ENCODE measurements around the gene RALGAPA1.
A peak's percentile ranks its signal among the peaks of the same experiment; 100 is the strongest.

The RALGAPA1 gene

GRCh38 chr14:35682802-35683201 is 126.3 kb downstream of the RALGAPA1 start:
- Histone ChIP-seq H3K9ac (ENCODE audit: low read length) (no peak overlapping the region), H3K4me3 (ENCODE audit: low read length) (peak overlapping the region; percentile 8; the same call in 1 of the 2 replicates), H3K27me3 (ENCODE audit: low read depth, low read length) (no peaks in the 10 kb centered on the region), H4K20me1 (ENCODE audit: insufficient read depth, low read length) (no peaks in the 10 kb centered on the region), H3K4me1 (ENCODE audit: low read length) (peaks cover 41% of the 10 kb centered on the region), H3K9me3 (ENCODE audit: insufficient read depth, low read length) (no peaks in the 10 kb centered on the region), H2AFZ (ENCODE audit: low read depth, low read length) (no peak overlapping the region), H3K27ac (ENCODE audit: low read length) (peak overlapping the region; percentile 42), H3K79me2 (ENCODE audit: low read length) (no peaks in the 10 kb centered on the region), H3K4me2 (ENCODE audit: low read length) (peak overlapping the region; percentile 43), H3K36me3 (replicated peaks; ENCODE audit: low read depth, low read length) (peaks cover 2% of the 10 kb centered on the region)
- TF ChIP-seq CTCF (IDR thresholded peaks at IDR 0.05; ENCODE audit: low read depth, low read length) (no peak), EZH2phosphoT487 (IDR thresholded peaks at IDR 0.05; ENCODE audit: low read depth) (no peak)

GRCh38 chr14:35678403-35679028 is 130.6 kb downstream of the RALGAPA1 start:
- Histone ChIP-seq H3K4me3 (ENCODE audit: low read length) (no peak overlapping the region), H3K9me3 (ENCODE audit: insufficient read depth, low read length) (no peaks in the 10 kb centered on the region), H3K27me3 (ENCODE audit: low read depth, low read length) (no peaks in the 10 kb centered on the region), H3K9ac (ENCODE audit: low read length) (no peak overlapping the region), H4K20me1 (ENCODE audit: insufficient read depth, low read length) (no peaks in the 10 kb centered on the region), H3K36me3 (replicated peaks; ENCODE audit: low read depth, low read length) (peaks cover 2% of the 10 kb centered on the region), H3K4me1 (ENCODE audit: low read length) (peaks cover 18% of the 10 kb centered on the region), H3K27ac (ENCODE audit: low read length) (no peak overlapping the region), H3K79me2 (ENCODE audit: low read length) (no peaks in the 10 kb centered on the region), H3K4me2 (ENCODE audit: low read length) (no peak overlapping the region), H2AFZ (ENCODE audit: low read depth, low read length) (no peak overlapping the region)
- TF ChIP-seq EZH2phosphoT487 (IDR thresholded peaks at IDR 0.05; ENCODE audit: low read depth) (no peak), CTCF (IDR thresholded peaks at IDR 0.05; ENCODE audit: low read depth, low read length) (no peak)

GRCh38 chr14:35669782-35670181 is 139.3 kb downstream of the RALGAPA1 start:
- Histone ChIP-seq H3K9ac (ENCODE audit: low read length) (no peak overlapping the region), H3K4me3 (ENCODE audit: low read length) (no peak overlapping the region), H3K36me3 (replicated peaks; ENCODE audit: low read depth, low read length) (peaks cover 4% of the 10 kb centered on the region), H3K27me3 (ENCODE audit: low read depth, low read length) (no peaks in the 10 kb centered on the region), H4K20me1 (ENCODE audit: insufficient read depth, low read length) (no peaks in the 10 kb centered on the region), H3K4me1 (ENCODE audit: low read length) (peaks cover 9% of the 10 kb centered on the region), H2AFZ (ENCODE audit: low read depth, low read length) (no peak overlapping the region), H3K27ac (ENCODE audit: low read length) (no peak overlapping the region), H3K79me2 (ENCODE audit: low read length) (no peaks in the 10 kb centered on the region), H3K9me3 (ENCODE audit: insufficient read depth, low read length) (no peaks in the 10 kb centered on the region), H3K4me2 (ENCODE audit: low read length) (no peak overlapping the region)
- TF ChIP-seq CTCF (IDR thresholded peaks at IDR 0.05; ENCODE audit: low read depth, low read length) = no peak
- TF ChIP-seq EZH2phosphoT487 (IDR thresholded peaks at IDR 0.05; ENCODE audit: low read depth) = no peak

GRCh38 chr14:35666429-35667043 is 142.6 kb downstream of the RALGAPA1 start:
- TF ChIP-seq EZH2phosphoT487 (IDR thresholded peaks at IDR 0.05; ENCODE audit: low read depth) = no peak
- no peak for TF ChIP-seq CTCF (IDR thresholded peaks at IDR 0.05; ENCODE audit: low read depth, low read length)
- H3K4me2 ChIP-seq (ENCODE audit: low read length) = no peak overlapping the region
- peaks cover 9% of the 10 kb centered on the region for H3K4me1 ChIP-seq (ENCODE audit: low read length)
- H3K36me3 ChIP-seq (replicated peaks; ENCODE audit: low read depth, low read length) = no peaks in the 10 kb centered on the region
- no peak overlapping the region for H3K4me3 ChIP-seq (ENCODE audit: low read length)
- H3K9ac ChIP-seq (ENCODE audit: low read length) = no peak overlapping the region
- H3K27ac ChIP-seq (ENCODE audit: low read length) = no peak overlapping the region
- no peaks in the 10 kb centered on the region for H3K79me2 ChIP-seq (ENCODE audit: low read length)
- H3K27me3 ChIP-seq (ENCODE audit: low read depth, low read length) = no peaks in the 10 kb centered on the region
- no peaks in the 10 kb centered on the region for H3K9me3 ChIP-seq (ENCODE audit: insufficient read depth, low read length)
- no peaks in the 10 kb centered on the region for H4K20me1 ChIP-seq (ENCODE audit: insufficient read depth, low read length)
- H2AFZ ChIP-seq (ENCODE audit: low read depth, low read length) = no peak overlapping the region
